Central memory CD8-positive, alpha-beta T cell (primary cell): ENCODE measurements around the gene ELAVL3.
"Not testable (repeated sequence)": the region's sequence is repeated elsewhere in the genome, so short reads cannot be mapped to it uniquely, and the experiment has no call there.

Source experiments
- ATAC-seq: fragments of 150-1000 bp; cut with Tn5 transposase; replicated peaks from 2 replicates; pipeline ENCODE4 v1.10.0; 2022; ENCODE audit warnings: mild to moderate bottlenecking, moderate FRiP score, moderate number of reproducible peaks; ENCODE audit not compliant: poor library complexity, severe bottlenecking; ENCODE audit errors: extremely low read depth
- DNase-seq, 2 donors: peaks; one replicate each; pipeline ENCODE4 v3.0.0; 2021; ENCODE audit warnings: low spot score in 2 of 2
- H3K27ac Mint-ChIP-seq: one replicate; pipeline ENCODE4 v1.8.0; 2022; ENCODE audit warnings: low read depth, mild to moderate bottlenecking, moderate library complexity, mixed read lengths
- H3K27me3 Mint-ChIP-seq: one replicate; pipeline ENCODE4 v1.8.0; 2022; ENCODE audit warnings: mixed read lengths
- H3K36me3 Mint-ChIP-seq: one replicate; pipeline ENCODE4 v1.8.0; 2022; ENCODE audit warnings: mild to moderate bottlenecking, moderate library complexity, mixed read lengths; ENCODE audit not compliant: insufficient read depth
- H3K4me1 Mint-ChIP-seq: one replicate; pipeline ENCODE4 v1.8.0; 2022; ENCODE audit warnings: mixed read lengths
- H3K4me3 Mint-ChIP-seq: one replicate; pipeline ENCODE4 v1.8.0; 2022; ENCODE audit warnings: mild to moderate bottlenecking, moderate library complexity, mixed read lengths
- H3K9me3 Mint-ChIP-seq: one replicate; pipeline ENCODE4 v1.8.0; 2022; ENCODE audit warnings: mixed read lengths

The ELAVL3 gene

DNA sequence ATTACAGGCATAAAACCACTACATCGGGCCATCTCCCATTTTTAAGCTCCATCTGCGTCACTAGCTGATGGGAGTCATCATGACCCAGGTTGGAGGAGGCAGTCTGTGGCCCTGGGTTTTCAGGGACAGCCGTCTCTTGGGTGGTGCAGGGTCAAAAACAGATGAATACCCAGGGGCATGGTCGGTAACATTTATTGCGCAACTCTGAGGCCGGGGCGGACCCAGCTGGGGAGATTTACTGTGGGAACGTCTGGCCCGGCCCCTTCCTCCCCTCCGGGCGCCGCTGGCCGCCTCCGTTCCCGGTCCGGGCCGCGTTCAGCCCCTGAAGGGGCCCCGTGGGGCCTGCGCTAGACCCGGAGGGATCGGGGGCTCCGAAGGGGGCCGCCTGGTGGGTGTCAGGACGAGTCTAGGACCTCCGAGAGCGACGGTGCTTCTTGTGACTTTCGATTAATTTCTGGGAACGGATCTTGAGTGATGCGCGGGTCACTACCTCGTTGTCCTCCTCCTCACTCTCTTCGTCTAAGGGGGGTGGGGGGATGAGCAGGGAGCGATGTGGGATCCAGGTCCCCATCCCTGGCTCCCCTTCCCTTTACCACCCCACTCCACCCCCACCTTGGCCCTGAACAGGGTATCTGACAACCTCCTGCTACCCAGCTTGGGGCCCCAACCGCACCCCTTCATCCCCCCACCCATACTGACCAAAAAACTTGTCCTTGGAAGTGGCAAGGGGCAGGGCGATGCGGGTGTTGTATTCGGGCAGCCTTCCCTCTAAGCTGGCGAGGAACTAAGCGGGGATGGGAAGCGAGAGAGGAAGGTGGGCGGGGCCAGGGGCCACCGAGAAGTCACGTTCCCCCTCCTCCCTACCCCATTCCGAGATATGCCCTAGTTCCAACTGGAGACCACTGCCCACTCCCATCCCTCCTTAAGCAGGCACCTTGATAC lies 60.1 kb downstream of the ELAVL3 start:
- Mint-ChIP-seq H3K36me3 (no peaks in the 10 kb centered on the region), H3K4me3 (peak overlapping the region; percentile 75), H3K4me1 (peaks cover 35% of the 10 kb centered on the region), H3K27me3 (peaks cover 83% of the 10 kb centered on the region), H3K27ac (no peak overlapping the region), H3K9me3 (no peaks in the 10 kb centered on the region)
- ATAC-seq (no peak), DNase-seq (no peak)

DNA sequence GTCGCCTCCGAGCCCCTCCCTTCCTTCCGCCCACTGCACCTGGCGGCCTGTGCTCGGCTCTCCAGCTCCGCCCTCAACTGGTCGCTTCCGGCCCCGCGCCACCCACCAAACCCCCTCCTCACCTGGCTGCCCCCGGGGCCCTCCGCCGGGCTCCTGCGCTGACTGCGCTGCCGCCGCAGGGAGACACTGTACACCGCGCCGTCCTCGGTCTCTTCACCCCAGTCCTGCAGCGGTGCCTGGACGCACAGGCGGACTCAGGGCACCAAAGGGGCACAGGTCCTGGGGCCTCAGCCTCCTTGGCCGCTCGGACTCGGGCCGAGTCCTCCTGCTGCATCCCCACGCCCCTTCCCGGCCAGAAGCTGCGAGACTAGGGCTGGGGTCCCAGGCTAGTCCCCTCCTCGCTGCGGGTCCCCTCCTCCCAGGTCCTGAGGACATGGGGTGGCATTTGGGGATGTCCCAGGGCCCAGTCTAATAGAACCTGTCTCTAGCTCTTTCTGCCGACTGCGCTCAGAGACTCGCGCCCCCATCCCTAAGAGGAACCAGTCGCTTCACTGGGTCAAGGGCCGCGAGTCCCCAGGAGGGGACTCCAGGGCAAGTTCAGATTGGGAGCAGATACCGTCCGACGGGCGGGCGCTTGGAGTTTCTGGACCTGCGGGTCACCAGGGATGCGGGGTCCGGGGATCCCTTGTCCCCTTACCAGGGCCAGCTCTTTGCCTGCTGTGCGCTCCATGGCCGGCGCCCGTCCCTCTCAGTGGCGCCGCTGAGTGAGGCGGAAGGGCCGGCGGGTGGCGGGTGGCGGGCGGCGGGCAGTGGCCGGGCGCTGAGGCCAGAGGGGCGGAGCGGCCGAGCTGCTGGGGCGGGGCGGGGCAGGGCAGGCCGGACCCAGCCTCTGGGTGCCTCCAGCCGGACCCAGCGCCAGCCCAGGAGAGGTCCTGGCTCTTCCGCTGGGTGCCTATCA lies 62.0 kb downstream of the ELAVL3 start, which contains the start of gene RGL3:
RGL3 (minus strand) TSS at position 766 of the 958 bp plus-strand sequence; CDS start at position 730, 36 bp downstream.
- Mint-ChIP-seq H3K4me3 (peak within 1 kb of the TSS; percentile 48), H3K27me3 (peaks cover 79% of the 10 kb centered on the region), H3K36me3 (no peaks in the 10 kb centered on the region), H3K4me1 (peaks cover 35% of the 10 kb centered on the region), H3K27ac (no peak within 1 kb of the TSS), H3K9me3 (no peaks in the 10 kb centered on the region)
- ATAC-seq (no peak), DNase-seq (no peak)

DNA sequence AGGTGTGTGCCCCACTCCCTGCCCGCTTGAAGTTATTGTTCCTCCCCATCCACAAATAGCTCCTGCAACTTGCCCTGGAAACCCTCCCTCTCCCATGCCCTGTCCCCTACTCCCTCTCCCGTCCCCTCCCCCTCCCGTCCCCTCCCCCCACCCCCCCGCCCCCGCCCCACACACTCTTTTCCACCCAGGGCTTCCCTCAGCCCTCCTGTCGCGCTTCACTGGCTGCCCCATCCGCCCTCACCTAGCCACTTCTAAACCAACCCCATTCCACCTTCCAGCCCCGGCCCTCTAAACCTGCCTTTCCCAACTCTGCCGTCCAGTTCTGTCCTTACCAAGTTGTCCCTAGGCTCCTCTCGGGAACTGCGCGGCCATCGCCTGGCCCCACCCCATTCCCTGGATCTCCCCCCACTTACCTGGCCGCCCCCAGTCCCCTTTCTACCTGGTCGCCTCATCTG lies 62.7 kb downstream of the ELAVL3 start:
- Mint-ChIP-seq H3K27me3 (peaks cover 72% of the 10 kb centered on the region), H3K9me3 (no peaks in the 10 kb centered on the region), H3K4me1 (peaks cover 28% of the 10 kb centered on the region), H3K27ac (no peak overlapping the region), H3K4me3 (no peak overlapping the region), H3K36me3 (no peaks in the 10 kb centered on the region)
- no peak for DNase-seq
- ATAC-seq: no peak

DNA sequence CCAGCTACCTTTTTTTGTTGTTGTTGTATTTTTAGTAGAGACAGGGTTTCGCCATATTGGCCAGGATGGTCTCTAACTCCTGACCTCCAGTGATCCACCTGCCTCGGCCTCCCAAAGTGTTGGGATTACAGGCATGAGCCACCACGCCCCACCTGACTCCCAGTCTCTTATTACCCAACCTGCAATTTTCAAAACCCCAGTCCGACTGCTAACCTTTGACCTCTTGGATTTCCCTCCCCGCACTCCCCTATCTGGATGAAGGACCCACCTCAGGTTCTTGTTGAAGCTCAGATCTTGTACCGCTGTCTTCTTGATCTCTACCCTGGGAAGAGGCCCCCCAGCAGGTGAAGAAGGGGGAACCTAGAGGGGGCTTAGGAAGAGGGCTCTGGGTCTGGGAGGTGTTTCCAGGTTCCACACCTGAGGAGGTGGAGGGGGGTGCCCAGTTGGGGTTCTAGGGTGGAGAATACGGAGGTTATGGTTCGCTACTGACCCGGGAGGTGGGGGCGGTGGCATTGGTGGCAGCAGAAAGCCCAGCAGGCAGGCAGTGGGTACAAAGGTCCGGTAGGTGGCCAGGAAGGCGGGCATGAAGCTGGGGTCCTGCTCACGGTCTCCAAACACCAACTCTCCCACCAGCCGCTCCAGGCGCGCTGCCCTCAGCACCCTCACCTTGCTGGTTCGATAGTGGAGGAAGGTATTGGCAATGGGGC lies 64.3 kb downstream of the ELAVL3 start:
- H3K27me3 Mint-ChIP-seq: peaks cover 56% of the 10 kb centered on the region
- H3K36me3 Mint-ChIP-seq: no peaks in the 10 kb centered on the region
- no peak overlapping the region for H3K27ac Mint-ChIP-seq
- peaks cover 14% of the 10 kb centered on the region for H3K4me1 Mint-ChIP-seq
- H3K9me3 Mint-ChIP-seq: no peaks in the 10 kb centered on the region
- ATAC-seq (no peak), DNase-seq (no peak)
- H3K4me3 Mint-ChIP-seq: no peak overlapping the region

DNA sequence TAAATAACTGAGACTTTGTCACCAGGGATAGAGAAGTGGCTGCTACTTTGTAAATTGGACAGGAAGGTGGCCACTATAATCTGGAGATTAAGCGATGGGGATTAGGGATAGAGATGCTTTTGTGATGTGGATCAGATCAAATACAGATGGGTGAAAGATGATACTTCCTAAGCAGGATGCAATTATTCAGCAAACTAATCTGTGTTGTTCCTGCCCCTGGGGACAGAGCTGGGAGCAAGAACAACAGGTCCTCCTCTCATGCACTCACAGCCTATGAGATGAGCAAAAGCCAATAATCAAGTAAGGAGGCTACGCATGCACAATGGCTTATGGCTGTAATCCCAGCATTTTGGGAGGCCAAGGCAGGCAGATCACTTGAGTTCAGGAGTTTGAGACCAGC lies 66.3 kb downstream of the ELAVL3 start:
- no peak for DNase-seq
- Mint-ChIP-seq H3K36me3 (no peaks in the 10 kb centered on the region), H3K4me1 (no peaks in the 10 kb centered on the region), H3K9me3 (no peaks in the 10 kb centered on the region), H3K27me3 (peaks cover 49% of the 10 kb centered on the region), H3K27ac (no peak overlapping the region), H3K4me3 (no peak overlapping the region)
- no peak for ATAC-seq

DNA sequence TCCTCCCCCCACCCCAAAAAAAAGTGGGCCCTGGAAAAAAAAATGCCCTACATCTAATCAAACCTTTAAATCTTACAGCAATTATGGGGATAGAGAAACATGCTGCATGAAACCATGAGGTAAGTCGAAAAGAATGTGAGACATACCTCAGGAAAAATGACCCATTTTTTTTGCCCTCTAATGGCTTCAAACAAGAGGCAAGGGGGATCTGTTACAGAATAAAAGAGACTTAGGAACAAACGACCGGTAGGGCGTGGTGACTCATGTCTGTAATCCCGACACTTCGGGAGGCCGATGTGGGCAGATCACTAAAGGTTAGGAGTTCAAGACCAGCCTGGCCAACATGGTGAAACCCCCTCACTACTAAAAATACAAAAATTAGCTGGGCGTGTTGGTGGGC lies 70.2 kb downstream of the ELAVL3 start:
- H3K27ac Mint-ChIP-seq: no peak overlapping the region
- H3K4me3 Mint-ChIP-seq: no peak overlapping the region
- ATAC-seq (no peak), DNase-seq (no peak)
- no peaks in the 10 kb centered on the region for H3K4me1 Mint-ChIP-seq
- peaks cover 1% of the 10 kb centered on the region for H3K36me3 Mint-ChIP-seq
- H3K9me3 Mint-ChIP-seq: no peaks in the 10 kb centered on the region
- peaks cover 23% of the 10 kb centered on the region for H3K27me3 Mint-ChIP-seq

DNA sequence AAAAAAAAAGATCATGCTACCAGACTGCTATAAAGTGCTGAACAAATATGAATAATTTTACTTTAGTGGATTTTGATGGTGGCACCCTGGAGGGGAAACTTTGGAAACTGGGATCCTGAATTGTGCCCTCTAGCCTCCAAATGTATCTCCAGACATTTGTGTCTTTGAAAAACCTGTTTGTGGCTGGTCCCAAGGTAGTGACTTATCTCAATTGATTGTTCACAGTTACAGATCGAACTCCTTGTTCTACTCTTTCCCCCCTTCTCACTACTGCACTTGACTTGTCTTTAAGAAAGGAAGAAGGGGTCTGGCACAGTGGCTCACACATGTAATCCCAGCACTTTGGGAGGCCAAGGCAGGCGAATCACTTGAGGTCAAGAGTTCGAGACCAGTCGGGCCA lies 72.3 kb downstream of the ELAVL3 start:
- no peak overlapping the region for H3K27ac Mint-ChIP-seq
- H3K4me3 Mint-ChIP-seq: no peak overlapping the region
- no peaks in the 10 kb centered on the region for H3K4me1 Mint-ChIP-seq
- no peak for DNase-seq
- H3K27me3 Mint-ChIP-seq: peaks cover 23% of the 10 kb centered on the region
- H3K9me3 Mint-ChIP-seq: no peaks in the 10 kb centered on the region
- no peak for ATAC-seq
- peaks cover 1% of the 10 kb centered on the region for H3K36me3 Mint-ChIP-seq

DNA sequence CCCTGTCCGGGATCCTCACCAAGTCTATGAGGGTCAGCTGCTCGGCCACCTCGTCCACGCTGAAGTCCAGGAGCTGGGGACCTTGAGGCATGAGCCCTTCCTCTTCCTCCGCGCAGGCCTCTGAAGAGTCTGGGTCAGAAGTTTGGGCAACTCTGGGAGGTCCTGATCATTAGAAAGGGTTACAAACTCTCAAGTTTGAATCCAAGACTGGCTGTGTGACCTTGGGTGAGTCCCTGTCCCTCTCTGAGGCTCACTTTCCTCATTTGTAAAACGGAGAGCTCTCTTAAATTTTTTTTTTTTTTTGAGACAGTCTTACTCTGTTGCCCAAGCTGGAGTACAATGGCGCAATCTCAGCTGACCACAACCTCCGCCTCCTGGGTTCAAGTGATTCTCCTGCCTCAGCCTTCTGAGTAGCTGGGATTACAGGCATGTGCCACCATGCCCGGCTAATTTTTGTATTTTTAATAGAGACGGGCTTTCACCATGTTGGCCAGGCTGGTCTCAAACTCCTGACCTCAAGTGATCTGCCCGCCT lies 74.1 kb downstream of the ELAVL3 start:
- not testable (repeated sequence) for DNase-seq, H3K27ac Mint-ChIP-seq, ATAC-seq, H3K4me1 Mint-ChIP-seq, H3K9me3 Mint-ChIP-seq, H3K4me3 Mint-ChIP-seq, H3K36me3 Mint-ChIP-seq
- H3K27me3 Mint-ChIP-seq: peaks cover 23% of the 10 kb centered on the region

DNA sequence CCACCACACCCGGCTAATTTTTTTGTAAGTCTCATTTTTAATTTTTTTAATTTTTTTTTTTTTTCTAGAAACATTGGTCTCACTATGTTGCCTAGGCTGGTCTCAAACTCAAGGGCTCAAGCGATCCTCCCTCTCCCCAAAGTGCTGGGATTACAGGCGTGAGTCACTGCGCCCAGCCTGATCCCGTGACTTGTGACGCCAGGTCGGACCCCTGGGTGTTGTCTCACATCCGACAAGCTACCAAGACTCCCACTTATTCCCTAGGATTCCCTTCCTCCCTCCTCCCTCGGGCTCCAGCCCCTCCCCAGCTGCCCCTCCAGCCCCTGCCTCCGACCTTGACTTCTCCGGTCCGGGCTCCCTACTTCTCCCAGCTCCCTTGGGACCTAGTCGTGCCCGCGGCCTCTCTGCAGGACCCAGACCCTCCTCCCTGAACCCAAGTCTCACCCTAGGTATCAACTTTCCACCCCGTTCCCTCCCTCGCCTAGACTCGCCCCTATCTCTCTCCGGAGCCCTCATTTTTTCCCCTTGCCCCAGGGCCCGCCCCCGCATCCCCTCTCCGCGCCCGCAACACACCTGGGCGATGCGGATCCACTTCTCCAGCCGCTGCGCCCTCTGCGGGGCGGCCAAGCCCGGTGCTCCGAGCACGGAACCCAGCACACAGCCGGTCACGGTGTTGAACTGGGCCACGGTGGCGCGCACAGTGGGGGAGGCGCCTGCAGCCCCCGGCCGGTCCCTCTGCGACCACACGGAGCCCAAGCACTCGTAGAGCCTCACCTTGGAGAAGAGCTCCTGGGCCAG lies 74.8 kb downstream of the ELAVL3 start:
- no peak overlapping the region for H3K4me3 Mint-ChIP-seq
- H3K9me3 Mint-ChIP-seq: no peaks in the 10 kb centered on the region
- DNase-seq (no peak), ATAC-seq (no peak)
- peaks cover 19% of the 10 kb centered on the region for H3K27me3 Mint-ChIP-seq
- no peak overlapping the region for H3K27ac Mint-ChIP-seq
- no peaks in the 10 kb centered on the region for H3K4me1 Mint-ChIP-seq
- peaks cover 1% of the 10 kb centered on the region for H3K36me3 Mint-ChIP-seq

DNA sequence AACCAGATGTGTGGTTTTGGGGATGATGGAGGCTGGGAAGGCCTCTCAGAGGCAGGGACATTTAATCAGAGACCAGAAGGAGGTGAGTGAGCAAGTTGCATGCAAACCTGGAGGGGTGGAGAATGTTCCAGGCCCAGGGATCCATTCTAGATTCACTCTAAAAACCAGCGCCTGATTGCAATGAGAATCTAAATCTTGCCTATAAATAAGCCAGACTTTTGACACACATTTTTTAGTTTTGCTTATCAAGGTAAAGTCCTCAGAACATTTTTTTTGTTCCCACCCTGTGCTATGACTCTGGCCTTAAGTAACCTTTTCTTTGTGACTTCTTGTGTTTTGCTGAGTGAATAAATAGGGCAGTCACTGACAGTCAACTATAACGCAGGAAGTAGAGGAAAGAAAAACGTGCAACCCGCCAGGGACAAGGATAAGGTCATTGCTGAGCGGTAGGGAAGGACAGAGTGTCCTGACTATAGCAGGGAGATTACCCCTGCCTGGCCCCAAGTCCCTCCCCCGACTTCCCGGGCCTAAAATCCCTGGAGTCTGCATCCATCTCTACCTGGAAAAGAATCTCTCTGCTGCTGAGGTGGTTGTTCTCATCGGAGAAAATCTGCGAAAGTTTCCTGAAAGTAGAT lies 76.1 kb downstream of the ELAVL3 start:
- Mint-ChIP-seq H3K4me1 (no peaks in the 10 kb centered on the region), H3K27me3 (peaks cover 18% of the 10 kb centered on the region), H3K36me3 (peaks cover 3% of the 10 kb centered on the region), H3K27ac (no peak overlapping the region), H3K9me3 (no peaks in the 10 kb centered on the region), H3K4me3 (no peak overlapping the region)
- DNase-seq (no peak), ATAC-seq (no peak)
